HepG2 (cell line): ENCODE data around the gene RIPK3. TPM values are rescaled to one million over a fixed set of nuclear protein-coding genes. Genes with fewer than 3 reads are reported as not detected.
A peak's percentile ranks its signal among the peaks of the same experiment; 100 is the strongest.

ENCODE experiments used
- ATM ChIP-seq: fragments of 450-650 bp; IDR thresholded peaks from 2 replicates; pipeline ENCODE4 v1.7.1; 2017; ENCODE audit warnings: mild to moderate bottlenecking, borderline replicate concordance
- DPF2 ChIP-seq: sonication (generic); formaldehyde crosslinking; IDR thresholded peaks from 2 replicates; pipeline ENCODE4 v1.4.0; 2020; ENCODE audit warnings: mild to moderate bottlenecking, low read depth, missing genetic modification reagents, borderline replicate concordance
- FOXA3 ChIP-seq: IDR thresholded peaks from 2 replicates; pipeline ENCODE4 v1.6.1; 2016; ENCODE audit warnings: missing genetic modification reagents, missing compliant biosample characterization
- HDAC6 ChIP-seq: fragments of 200-600 bp; sonication (generic); IDR thresholded peaks from 2 replicates; pipeline ENCODE4 v1.7.0; 2017; ENCODE audit warnings: mild to moderate bottlenecking, antibody characterized with exemption, low read length, low read depth
- HNRNPL ChIP-seq: fragments of 200-400 bp; formaldehyde crosslinking; IDR thresholded peaks from 2 replicates; pipeline ENCODE4 v1.6.1; 2017; ENCODE audit warnings: mild to moderate bottlenecking, low read depth, low read length
- KDM2A ChIP-seq: sonication (generic); formaldehyde crosslinking; IDR thresholded peaks from 2 replicates; pipeline ENCODE4 v1.4.0; 2020; ENCODE audit warnings: low read depth, missing genetic modification reagents, borderline replicate concordance
- MAFF ChIP-seq: IDR thresholded peaks from 2 replicates; pipeline ENCODE4 v1.6.1; 2011; ENCODE audit warnings: low read depth, low read length, improper control_type of control experiment
- MIER2 ChIP-seq: IDR thresholded peaks from 2 replicates; pipeline ENCODE4 v1.6.1; 2016; ENCODE audit warnings: missing biosample characterization, missing genetic modification reagents
- NFIC ChIP-seq: IDR thresholded peaks from 2 replicates; pipeline ENCODE4 v1.6.1; 2012; ENCODE audit warnings: mild to moderate bottlenecking, low read length, inconsistent platforms
- NFYB ChIP-seq: sonication (generic); formaldehyde crosslinking; IDR thresholded peaks from 2 replicates; pipeline ENCODE4 v1.4.0; 2020; ENCODE audit warnings: missing genetic modification reagents
- YEATS2 ChIP-seq: sonication (generic); formaldehyde crosslinking; IDR thresholded peaks from 2 replicates; pipeline ENCODE4 v1.4.0; 2020; ENCODE audit warnings: missing genetic modification reagents, borderline replicate concordance
- ZBTB38 ChIP-seq: sonication (generic); formaldehyde crosslinking; IDR thresholded peaks from 2 replicates; pipeline ENCODE4 v1.5.1; 2020; ENCODE audit warnings: mild to moderate bottlenecking, missing genetic modification reagents
- ZHX1 ChIP-seq: sonication (generic); formaldehyde crosslinking; IDR thresholded peaks from 2 replicates; pipeline ENCODE4 v1.8.1; 2022; ENCODE audit warnings: low read depth, mild to moderate bottlenecking, missing genetic modification reagents
- ZNF101 ChIP-seq: sonication (generic); formaldehyde crosslinking; IDR thresholded peaks from 2 replicates; pipeline ENCODE4 v1.4.0; 2020; ENCODE audit warnings: mild to moderate bottlenecking, low read depth, missing genetic modification reagents, borderline replicate concordance
- ZNF280D ChIP-seq: sonication (generic); formaldehyde crosslinking; IDR thresholded peaks from 2 replicates; pipeline ENCODE4 v1.5.1; 2020; ENCODE audit warnings: mild to moderate bottlenecking, missing genetic modification reagents
- ZNF343 ChIP-seq: sonication (generic); formaldehyde crosslinking; IDR thresholded peaks from 2 replicates; pipeline ENCODE4 v1.4.0; 2020; ENCODE audit warnings: mild to moderate bottlenecking, missing genetic modification reagents
- ZNF432 ChIP-seq: sonication (generic); formaldehyde crosslinking; IDR thresholded peaks from 2 replicates; pipeline ENCODE4 v1.5.0; 2020; ENCODE audit warnings: missing genetic modification reagents, mild to moderate bottlenecking, borderline replicate concordance
- ZNF484 ChIP-seq: sonication (generic); formaldehyde crosslinking; IDR thresholded peaks from 2 replicates; pipeline ENCODE4 v1.5.1; 2020; ENCODE audit warnings: mild to moderate bottlenecking, low read depth, missing genetic modification reagents, borderline replicate concordance
- ZNF512B ChIP-seq: sonication (generic); formaldehyde crosslinking; IDR thresholded peaks from 2 replicates; pipeline ENCODE4 v1.5.1; 2020; ENCODE audit warnings: missing genetic modification reagents, mild to moderate bottlenecking, borderline replicate concordance
- polyA plus RNA-seq, 8 experiments: library from polyadenylated mRNA; depleted of rRNA in 3 of 8; stranded (reverse) in 7 of 8; unstranded in 1 of 8; fragments of >200 nt; fragmentation: Illumina TruSeq in 4 of 8; extraction: Trizol in 4 of 8; gene quantifications; 2 replicates each; pipeline versions ENCODE4 v1.2.1 to v1.2.3, GENCODE V29; 2011 to 2016; ENCODE audit warnings: low read depth in 4 of 8, missing spikeins in 1 of 8, mixed read lengths in 1 of 8; ENCODE audit not compliant: insufficient read depth in 1 of 8
- total RNA-seq, 5 experiments: library from RNA; depleted of rRNA; stranded (reverse); fragments of >200 nt; fragmentation: Illumina TruSeq; extraction: Trizol; gene quantifications; 2 replicates each; pipeline ENCODE4 v1.2.3, GENCODE V29; 2016; ENCODE audit warnings: low read depth in 1 of 5
- TF ChIP-seq, protein P1 (sequence below): sonication (generic); formaldehyde crosslinking; IDR thresholded peaks from 2 replicates; pipeline ENCODE4 v1.4.0; 2020; ENCODE audit warnings: missing genetic modification reagents

The RIPK3 gene
- total and polyA plus RNA-seq, 2 of the 13 experiments (the other 11 are each of a cell fraction or from before 2014, with no cell fraction given), result not detected

DNA sequence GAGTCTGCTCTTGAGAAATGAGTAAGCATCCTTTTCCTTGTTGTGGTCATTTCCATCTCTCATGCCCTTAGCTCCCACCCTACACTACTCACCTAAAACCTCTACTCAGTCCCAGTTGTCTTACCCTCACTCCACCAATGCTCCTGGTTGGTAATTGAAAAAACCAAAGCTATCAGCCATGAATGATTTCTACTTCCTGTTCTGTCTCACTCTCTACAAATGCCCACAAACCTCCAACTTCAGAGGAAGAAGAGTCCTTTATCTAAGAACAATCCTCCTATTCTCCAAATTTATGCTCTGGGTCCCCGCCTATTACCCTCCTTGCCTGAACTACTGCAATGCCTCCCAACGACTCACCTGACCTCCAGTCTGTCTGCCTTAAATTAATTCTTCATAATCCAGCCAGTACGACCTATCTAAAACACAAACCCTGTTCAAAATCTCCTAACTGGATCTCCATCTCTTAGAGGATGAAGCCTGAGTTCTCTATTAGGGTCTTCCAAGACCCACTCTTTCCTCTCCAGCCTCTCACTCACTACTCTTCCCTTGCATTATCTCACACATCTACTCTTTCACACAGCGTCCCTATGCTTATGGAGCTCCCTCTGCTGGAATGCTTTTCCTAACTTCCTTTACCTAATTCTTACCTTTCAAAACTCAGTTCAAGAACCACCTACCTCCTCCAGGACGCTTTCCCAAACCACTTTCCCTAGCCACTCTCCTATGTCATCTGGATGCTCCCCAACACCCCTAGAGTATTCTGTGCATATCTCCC is 42.4 kb downstream of the RIPK3 start (continued):
- no peak for TF ChIP-seq ZBTB38 (CRISPR knock-in tag)
- TF ChIP-seq FOXA3 (CRISPR knock-in tag), result peak; percentile 57; the same call in 1 of the 2 replicates
- peak; percentile 81 for TF ChIP-seq MIER2 (CRISPR knock-in tag)
- TF ChIP-seq NFYB (CRISPR knock-in tag), result 0 out of 2 replicates have a peak, but pooled peaks have one; percentile 29
- no peak; the same call in 1 of the 2 replicates for TF ChIP-seq ZHX1 (CRISPR knock-in tag)
- peak; percentile 72; the same call in 1 of the 2 replicates for TF ChIP-seq YEATS2 (CRISPR knock-in tag)
- TF ChIP-seq NFIC, result no peak
- TF ChIP-seq KDM2A (CRISPR knock-in tag), result no peak
- no peak for TF ChIP-seq HNRNPL
- TF ChIP-seq ATM, result no peak
- TF ChIP-seq ZNF484, result no peak
- TF ChIP-seq, protein P1, sequence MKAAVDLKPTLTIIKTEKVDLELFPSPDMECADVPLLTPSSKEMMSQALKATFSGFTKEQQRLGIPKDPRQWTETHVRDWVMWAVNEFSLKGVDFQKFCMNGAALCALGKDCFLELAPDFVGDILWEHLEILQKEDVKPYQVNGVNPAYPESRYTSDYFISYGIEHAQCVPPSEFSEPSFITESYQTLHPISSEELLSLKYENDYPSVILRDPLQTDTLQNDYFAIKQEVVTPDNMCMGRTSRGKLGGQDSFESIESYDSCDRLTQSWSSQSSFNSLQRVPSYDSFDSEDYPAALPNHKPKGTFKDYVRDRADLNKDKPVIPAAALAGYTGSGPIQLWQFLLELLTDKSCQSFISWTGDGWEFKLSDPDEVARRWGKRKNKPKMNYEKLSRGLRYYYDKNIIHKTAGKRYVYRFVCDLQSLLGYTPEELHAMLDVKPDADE (CRISPR knock-in tag), result no peak
- TF ChIP-seq ZNF343, result no peak
- TF ChIP-seq ZNF101, result no peak
- TF ChIP-seq ZNF432, result no peak
- TF ChIP-seq HDAC6, result no peak
- TF ChIP-seq DPF2 (CRISPR knock-in tag), result no peak
- no peak for TF ChIP-seq MAFF
- no peak for TF ChIP-seq ZNF512B (CRISPR knock-in tag)
- no peak for TF ChIP-seq ZNF280D (CRISPR knock-in tag)
